Measurements from ENCODE around the gene CRISP1. TPM values are rescaled to one million over a fixed set of nuclear protein-coding genes. Genes with fewer than 3 reads are reported as not detected.

The CRISP1 gene
- total and polyA plus RNA-seq, 2 of the 13 experiments (the other 11 are each of a cell fraction or from before 2014, with no cell fraction given), result not detected

DNA sequence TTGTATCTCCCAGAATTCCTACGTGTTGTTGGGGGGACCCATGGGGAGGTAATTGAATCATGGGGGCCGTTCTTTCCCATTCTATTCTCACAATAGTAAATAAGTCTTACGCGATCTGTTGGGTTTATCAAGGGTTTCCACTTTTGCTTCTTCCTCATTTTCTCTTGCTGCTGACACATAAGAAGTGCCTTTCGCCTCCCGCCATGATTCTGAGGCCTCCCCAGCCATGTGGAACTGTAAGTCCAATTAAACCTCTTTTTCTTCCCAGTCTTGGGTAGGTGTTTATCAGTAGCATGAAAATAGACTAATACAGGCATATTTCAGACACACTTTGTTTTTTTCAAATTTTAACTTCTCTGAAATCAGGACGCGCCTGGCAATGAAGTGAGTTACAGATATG, 64.8 kb downstream of the CRISP1 start:
- H3K27ac ChIP-seq (ENCODE audit: extremely low read length, insufficient read depth, low read length), result no peak overlapping the region
- intact Hi-C loops (cut with micrococcal nuclease; ENCODE audit: unreplicated experiment) (no loop called here), in situ Hi-C loops (cut with HindIII; ENCODE audit: extremely low pct_ligation_motif_present, low pct_unique_long_range_greater_than_20kb) (no loop called here)
- no peak for FAIRE-seq
- H3K36me3 ChIP-seq (replicated peaks in 1 of 2; ENCODE audit: control insufficient read depth in 1 of 2, insufficient read depth in 2 of 2, low read length in 2 of 2), result no peaks in the 10 kb centered on the region
- H3K9me3 ChIP-seq (ENCODE audit: low read length), result no peaks in the 10 kb centered on the region
- DNase-seq (ENCODE audit: low spot score), result no peak
- ChIA-PET POLR2A (no interaction called here), CTCF (ENCODE audit: low intra/inter-chr PET ratio, low total read pairs) (no interaction called here)
- no peak overlapping the region for H3K4me2 ChIP-seq (ENCODE audit: low read depth, low read length)
- no peak overlapping the region for H3K4me3 ChIP-seq (replicated peaks in 1 of 3; ENCODE audit: insufficient read depth in 1 of 3, low read depth in 2 of 3, low read length in 3 of 3)
- no TSS peak for BruUV-seq (replicated peaks)
- no peaks in the 10 kb centered on the region for H3K27me3 ChIP-seq (ENCODE audit: control insufficient read depth in 1 of 2, insufficient read depth in 2 of 2, low read length in 2 of 2)
- H2AFZ ChIP-seq (ENCODE audit: low read length), result no peak overlapping the region
- no peak overlapping the region for H3K9ac ChIP-seq (ENCODE audit: insufficient read depth, low read depth, low read length)
- TF ChIP-seq, protein P1, sequence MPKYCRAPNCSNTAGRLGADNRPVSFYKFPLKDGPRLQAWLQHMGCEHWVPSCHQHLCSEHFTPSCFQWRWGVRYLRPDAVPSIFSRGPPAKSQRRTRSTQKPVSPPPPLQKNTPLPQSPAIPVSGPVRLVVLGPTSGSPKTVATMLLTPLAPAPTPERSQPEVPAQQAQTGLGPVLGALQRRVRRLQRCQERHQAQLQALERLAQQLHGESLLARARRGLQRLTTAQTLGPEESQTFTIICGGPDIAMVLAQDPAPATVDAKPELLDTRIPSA (CRISPR knock-in tag; IDR thresholded peaks at IDR 0.05; ENCODE audit: borderline replicate concordance), result no peak
- TF ChIP-seq ZNF496 (CRISPR knock-in tag; IDR thresholded peaks at IDR 0.05; ENCODE audit: insufficient replicate concordance) (no peak), CREM (IDR thresholded peaks at IDR 0.05) (no peak), CREM (CRISPR knock-in tag; IDR thresholded peaks at IDR 0.05) (no peak), GLI4 (CRISPR knock-in tag; IDR thresholded peaks at IDR 0.05; ENCODE audit: borderline replicate concordance) (no peak), SP140L (CRISPR knock-in tag; IDR thresholded peaks at IDR 0.05; ENCODE audit: borderline replicate concordance) (no peak), ASH2L (IDR thresholded peaks at IDR 0.05; ENCODE audit: insufficient read length, low read depth, low read length) (no peak), SNAI1 (CRISPR knock-in tag; IDR thresholded peaks at IDR 0.05; ENCODE audit: borderline replicate concordance) (no peak), KLF6 (CRISPR knock-in tag; IDR thresholded peaks at IDR 0.05) (no peak), XBP1 (CRISPR knock-in tag; IDR thresholded peaks at IDR 0.05) (no peak)
- TF ChIP-seq, protein P2, sequence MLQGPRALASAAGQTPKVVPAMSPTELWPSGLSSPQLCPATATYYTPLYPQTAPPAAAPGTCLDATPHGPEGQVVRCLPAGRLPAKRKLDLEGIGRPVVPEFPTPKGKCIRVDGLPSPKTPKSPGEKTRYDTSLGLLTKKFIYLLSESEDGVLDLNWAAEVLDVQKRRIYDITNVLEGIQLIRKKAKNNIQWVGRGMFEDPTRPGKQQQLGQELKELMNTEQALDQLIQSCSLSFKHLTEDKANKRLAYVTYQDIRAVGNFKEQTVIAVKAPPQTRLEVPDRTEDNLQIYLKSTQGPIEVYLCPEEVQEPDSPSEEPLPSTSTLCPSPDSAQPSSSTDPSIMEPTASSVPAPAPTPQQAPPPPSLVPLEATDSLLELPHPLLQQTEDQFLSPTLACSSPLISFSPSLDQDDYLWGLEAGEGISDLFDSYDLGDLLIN (CRISPR knock-in tag; IDR thresholded peaks at IDR 0.05; ENCODE audit: borderline replicate concordance), result no peak
- no peaks in the 10 kb centered on the region for H4K20me1 ChIP-seq (ENCODE audit: insufficient read depth, low read length)
- WGBS (ENCODE audit: low lambda C conversion rate), result 83% methylated on average over 8 of the region's 8 CpGs
- H3K79me2 ChIP-seq (ENCODE audit: insufficient read depth, low read length), result no peaks in the 10 kb centered on the region
- no peaks in the 10 kb centered on the region for H3K4me1 ChIP-seq (ENCODE audit: insufficient read depth, low read length)
- ATAC-seq, result no peak

All from HepG2 (cell line).